NCI-H226 (cell line): Measurements from ENCODE around the gene COL15A1.
"Not testable (repeated sequence)": the region's sequence is repeated elsewhere in the genome, so short reads cannot be mapped to it uniquely, and the experiment has no call there.

Source experiments
- DNase-seq: peaks from one replicate; pipeline ENCODE4 v3.0.0-alpha.2; 2015

COL15A1 gene

DNA sequence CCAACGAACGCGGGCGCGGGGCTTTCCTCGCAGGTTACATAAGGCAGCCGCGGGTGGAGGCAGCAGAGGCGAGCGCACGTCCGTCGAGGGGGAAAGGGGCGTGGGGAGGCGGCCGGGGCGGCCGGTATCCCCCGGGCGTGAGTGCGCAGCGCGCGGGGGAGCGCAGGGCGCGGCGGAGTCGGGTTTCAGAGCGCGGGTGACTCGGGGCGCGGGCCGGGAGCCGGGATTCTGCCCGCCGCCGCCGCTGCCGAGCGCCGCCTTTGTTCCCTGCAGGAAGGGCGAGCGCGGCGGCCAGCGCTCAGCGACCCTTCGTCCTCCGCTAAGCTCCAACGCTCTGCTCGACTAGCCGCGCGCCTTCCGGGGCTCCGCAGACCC is at the start of gene COL15A1:
Gene COL15A1 (plus strand): TSS at position 226 of the 375 bp plus-strand sequence. CDS start 155 bp downstream, outside the sequence.
- no peak for DNase-seq

DNA sequence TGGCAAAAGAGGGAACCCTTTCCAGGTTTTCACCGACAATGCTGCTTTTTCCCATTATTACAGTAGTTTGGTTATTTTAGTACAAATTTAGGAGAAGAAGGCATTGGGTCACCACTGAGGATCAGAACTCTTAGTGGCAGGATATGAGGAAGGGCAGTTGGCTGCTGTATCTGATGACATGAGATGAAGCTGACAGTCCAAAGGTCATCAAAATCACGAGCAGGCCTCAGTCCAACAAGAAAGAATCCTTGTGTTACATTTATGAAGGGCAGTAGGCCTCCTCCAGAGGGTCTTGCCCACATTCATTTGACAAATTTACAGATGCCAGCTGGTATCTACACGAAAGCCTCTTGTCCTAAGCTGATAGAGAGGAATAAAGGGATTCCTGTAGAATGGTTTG is 49.5 kb upstream of the COL15A1 start:
- DNase-seq, result no peak

DNA sequence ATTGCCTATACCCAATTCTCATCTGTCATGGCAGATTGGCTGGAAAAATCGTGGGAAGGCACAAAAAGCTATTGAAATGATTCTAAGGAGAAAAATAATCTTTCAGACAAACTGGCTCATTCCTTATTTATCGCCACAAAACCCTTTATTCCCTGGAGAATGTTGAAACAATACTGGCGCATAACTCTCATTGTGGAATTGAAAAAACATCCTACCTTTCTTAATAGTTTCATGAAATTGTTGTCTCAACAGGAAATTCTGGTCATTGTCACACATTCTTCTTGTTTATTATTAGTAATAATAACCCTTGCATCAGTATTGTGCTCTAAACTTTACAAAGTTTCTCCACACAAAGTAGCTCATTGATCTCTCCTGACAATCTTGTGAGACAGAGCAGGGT is 48.9 kb upstream of the COL15A1 start:
- no peak for DNase-seq

DNA sequence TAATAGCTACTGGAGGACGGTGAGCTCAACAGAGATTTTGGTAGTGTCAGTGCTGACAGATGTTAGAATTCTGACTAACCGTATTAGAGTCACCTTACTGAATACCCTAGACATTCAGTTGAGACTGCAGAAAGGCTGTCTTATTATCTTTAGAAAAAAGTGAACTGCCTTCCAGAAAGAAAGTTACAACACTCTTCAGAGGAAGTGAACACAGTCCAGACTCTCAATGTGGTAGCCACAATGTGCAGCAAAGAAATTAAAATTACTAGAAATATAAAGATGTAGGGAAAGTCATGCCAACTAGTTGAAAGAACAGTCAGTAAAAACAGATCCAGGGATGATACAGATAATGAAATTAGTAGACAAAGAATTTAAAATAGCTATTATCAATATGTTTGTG is 47.1 kb upstream of the COL15A1 start:
- no peak for DNase-seq

DNA sequence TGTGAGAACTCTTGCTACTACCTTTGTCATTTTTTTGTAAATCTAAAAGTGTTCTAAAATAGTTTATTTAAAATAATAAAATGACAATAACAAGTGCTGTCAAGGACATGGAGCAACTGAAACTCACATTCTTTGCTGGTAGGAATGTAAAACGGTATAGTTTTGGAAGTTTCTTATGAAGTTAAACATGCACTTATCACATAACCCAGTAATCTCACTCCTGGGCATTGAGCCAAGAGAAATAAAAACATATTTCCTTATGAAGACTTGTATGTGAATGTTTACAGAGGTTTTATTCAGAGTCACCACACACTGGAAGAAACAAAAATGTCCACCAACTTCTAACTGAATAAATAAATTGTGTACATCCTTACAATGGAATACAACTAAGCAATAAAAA is 46.0 kb upstream of the COL15A1 start:
- peak; percentile 48 for DNase-seq

DNA sequence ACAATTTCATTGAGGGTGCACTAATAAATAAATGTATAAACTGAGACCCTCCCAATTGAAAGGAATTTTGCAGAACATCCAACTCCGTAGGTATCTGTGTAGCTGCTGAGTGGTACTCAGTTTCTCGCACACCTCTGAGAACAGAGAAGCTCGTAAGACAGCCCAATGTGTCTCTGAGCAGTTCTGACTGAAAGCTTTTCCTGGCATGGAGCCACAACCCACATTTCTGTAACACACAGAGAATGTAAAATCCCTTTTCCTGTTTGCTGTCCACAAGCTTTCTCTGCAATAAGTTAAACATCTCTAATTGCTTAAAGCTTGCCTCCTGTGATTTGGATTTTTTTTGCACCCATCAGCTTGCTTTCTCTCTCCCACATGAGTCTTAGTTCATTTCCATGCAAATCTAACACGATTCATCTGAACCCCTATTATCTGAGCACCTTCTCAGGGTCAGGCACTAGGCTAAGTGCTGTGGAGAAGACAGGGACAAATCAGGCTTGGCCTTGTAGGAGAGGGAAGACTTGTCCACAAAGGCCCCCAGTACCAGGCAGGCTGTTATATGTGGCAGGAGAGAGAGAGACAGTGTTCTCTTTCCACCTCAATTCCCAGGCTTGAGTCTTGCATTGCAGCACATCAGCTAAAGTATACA is 44.2 kb upstream of the COL15A1 start:
- DNase-seq, result peak; percentile 56

DNA sequence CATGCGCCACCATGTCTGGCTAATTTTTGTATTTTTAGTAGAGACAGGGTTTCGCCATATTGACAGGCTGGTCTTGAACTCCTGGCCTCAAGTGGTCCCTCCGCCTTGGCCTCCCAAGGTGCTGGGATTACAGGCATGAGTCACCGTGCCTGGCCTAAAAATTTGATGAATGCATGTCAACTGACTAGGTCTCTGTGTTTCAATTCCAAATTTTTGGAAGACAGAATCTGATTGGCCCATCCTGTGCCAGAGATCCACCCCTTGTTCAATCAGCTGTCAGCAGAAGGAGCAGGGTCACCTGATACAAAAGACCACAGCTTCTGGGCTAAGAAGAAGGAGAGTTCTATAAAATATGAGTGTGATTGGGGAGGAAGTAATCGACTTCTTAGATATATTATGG is 43.5 kb upstream of the COL15A1 start:
- no peak for DNase-seq

DNA sequence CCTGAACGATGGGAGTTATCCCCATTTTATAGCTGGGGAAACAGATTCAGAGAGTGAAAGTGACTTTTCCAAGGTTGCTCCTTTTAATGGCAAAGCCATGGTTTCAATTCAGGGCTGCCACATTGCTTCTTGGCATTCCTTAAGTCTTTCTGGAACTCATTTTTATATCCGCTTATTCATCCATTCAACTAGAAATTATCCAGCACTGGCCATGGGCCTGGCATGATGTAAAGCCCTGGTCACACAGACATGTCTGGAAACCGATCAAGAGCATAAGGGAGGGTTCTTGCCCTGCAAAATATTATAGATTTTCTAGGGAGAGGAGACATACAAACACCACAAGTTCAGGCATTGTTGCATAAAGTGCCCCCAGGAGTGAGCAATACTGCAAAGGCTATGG is 43.0 kb upstream of the COL15A1 start:
- DNase-seq, result no peak

DNA sequence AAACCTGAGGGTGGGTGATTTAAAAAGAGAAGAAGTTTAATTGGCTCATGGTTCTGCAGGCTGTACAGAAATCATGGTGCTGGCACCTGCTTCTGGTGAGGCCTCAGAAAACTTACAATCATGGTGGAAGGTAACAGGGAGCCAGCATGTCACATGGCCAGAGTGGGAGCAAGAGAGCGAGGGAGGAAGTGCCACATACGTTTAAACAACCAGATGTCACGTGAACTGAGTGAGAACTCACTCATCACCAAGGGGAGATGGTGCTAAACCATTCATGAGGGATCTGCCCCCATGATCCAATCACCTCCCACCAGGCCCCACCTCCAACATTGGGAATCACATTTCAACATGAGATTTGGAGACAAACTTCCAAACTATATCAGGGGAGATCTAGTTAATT is 41.9 kb upstream of the COL15A1 start:
- DNase-seq, result not testable (repeated sequence)

DNA sequence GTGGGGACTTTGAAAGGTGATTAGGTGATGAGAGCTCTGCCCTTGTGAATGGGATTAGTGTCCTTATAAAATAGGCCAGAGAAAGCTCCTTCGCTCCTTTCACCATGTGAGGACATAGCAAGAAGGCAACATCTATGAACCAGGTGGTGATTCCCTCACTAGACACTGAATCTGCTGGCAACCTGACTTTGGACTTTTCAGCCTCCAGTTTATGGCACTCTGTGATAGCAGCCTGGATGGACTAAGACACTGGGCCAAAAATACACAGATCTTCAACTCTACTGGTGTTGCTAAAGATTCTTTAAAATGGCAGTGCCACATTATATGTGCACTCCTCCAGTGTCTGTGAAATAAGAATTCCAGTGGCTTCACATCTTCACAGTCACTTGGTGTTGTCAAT is 41.2 kb upstream of the COL15A1 start:
- no peak for DNase-seq

DNA sequence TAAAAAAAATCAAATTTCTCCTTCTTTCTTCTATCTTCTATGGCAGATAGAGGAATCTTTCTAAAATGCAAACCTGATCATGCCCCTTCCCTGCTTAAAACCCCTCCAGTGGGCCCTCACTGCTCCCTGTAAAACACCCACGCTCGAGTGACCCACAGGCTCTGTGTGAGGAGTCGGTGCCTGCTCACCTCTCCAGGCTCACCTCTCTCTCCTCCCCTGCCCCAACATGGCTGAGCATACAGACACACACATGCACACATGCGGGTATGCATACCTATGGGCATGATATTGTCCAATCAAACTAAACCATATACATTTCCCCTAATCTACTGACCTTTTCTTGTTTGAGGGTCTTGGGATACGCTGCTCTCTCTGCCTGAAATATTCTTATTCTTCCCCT is 40.8 kb upstream of the COL15A1 start:
- DNase-seq, result no peak

DNA sequence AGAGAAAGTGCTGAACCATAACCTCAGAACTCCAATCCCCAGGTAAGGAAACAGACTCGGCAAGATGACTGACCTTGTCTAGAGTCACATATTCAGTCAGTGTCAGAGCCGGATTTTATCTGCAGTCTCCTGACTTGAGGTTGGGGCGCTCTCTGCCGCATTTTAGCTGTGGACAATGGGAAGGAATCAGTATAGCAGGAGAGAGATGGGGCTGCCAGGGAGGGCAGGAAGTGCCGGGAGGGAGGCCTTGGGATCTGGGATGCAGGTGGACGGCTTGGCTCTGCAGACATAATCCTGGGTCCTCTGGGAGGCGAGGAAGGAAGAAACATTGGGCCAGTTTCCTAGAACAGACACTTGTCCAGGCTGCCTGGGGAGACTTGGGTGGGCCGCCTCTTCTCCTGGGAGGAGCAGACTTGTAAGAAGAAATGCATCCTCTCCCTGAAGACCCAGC is 39.7 kb upstream of the COL15A1 start:
- no peak for DNase-seq

DNA sequence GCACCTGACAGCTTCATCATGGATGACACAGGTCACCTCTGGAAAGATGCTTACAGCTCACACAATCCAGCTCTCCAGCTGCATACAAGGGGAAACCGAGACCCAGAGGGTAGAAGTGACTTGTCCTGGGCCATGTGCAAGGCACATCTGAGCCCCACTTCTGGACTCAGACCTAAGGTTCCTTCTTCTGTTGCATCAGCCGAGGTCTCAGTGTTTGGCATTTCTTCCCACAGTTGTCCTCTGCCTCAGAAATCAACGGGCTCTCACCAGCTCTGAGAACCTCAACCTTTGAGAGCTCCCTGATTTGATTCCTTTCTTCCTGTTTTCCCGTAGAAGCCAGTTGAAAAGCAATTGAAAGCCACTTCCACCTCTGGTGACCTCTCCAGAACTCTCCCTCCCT is 38.7 kb upstream of the COL15A1 start:
- no peak for DNase-seq

DNA sequence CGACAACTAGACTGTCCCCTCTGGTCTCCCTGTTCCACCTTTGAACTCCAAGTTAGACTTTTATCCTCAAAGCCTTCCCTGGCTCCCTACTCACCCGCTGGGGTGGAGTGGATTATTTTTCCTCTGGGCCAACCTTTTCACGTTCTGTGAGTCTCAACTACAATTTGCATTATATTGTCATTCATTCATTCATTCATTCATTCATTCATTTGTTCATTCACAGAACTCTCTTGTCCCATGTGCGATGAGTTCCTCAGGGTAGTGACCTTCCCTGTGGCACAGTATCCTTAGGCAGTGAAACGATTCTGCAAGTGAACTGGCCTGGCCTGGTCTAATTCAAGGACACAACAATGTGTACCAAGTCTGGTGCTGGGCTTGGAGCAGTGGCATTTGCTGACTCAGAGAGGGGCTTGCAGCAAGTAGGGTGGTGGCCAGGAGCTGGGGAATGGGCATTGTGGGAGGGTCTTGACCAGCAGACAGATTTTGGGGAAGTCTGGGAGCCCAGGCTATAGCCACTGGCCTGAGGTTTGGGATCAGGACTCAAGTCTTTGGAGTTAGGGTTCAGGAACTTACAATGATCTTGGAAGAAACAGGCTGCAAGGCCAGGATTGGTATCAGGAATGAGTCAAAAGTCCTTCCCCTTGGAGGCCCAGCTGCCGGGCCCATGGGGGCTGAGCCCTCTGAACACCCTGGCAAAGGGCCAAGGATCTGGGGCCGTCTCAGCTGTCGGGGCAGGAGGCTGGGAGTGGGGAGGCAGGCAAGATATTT is 37.2 kb upstream of the COL15A1 start:
- no peak for DNase-seq

DNA sequence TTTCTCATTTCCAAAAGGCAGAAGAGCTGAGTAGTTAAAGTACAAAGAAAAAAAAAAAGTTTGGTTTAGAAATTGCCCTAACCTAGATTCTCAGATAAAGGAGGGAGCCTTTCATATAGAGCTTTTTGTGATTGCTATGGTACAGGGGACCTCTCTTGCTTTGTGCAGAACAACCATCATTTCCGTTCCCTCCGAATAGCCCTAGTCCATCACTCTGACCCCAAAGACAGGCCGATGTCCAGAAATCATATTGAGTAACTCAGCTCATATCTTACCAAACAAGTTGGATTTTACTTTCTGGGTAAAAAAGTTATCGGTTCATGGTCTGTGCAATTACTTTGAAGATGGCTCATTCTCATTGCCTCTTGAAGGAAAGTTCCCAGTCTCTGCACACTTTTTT is 36.7 kb upstream of the COL15A1 start:
- DNase-seq, result no peak

DNA sequence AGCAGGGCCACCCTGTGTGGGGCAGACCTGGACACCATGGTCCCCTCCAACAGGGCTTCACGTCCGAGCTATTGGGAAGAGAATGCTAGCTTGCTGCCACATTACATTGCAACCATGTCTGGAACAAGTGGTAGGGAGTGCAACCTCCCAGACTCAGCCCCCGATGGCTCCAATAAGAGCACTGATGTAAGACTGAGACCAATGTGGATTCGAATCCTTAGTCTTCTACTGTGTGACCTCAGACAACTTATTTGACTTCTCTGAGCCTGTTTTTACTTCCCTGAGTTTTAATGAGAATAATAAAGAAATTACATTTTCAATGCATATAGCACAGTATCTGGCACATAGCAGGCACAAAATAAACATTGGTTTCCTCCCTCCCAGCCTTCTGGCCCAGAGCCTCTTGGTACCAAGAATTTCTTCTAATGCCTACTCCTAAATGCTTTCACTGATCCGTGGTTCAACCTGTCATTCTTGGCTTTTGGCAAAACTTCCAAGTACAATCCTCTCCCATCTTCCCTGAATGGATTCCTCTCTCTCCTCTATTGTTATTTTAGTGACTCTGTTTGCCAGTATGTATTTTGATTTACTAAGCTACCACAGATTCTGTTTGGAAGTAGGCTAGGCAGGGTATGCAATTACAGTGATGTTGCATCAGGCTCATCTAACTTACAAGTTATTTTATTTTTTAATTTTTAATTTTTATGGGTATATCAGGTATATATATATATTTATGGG is 34.6 kb upstream of the COL15A1 start:
- DNase-seq, result peak; percentile 10

DNA sequence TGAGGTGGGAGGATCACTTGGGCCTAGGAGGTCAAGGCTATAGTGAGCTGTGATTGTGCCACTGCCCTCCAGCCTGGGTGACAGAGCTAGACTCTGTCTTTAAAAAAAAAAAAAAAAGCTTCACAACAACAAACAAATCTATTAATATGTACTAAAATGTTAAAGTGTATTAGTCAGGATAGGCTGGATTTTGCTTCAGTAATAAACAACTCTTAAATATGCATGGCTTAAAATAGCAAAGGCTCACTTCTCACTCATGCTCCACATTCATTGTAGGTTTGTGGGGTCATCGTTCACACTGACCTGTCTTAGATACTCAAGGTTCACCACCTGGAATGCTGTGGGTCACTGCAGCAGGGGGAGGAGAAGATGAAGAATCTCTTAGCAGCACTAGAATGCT is 33.8 kb upstream of the COL15A1 start:
- no peak for DNase-seq

DNA sequence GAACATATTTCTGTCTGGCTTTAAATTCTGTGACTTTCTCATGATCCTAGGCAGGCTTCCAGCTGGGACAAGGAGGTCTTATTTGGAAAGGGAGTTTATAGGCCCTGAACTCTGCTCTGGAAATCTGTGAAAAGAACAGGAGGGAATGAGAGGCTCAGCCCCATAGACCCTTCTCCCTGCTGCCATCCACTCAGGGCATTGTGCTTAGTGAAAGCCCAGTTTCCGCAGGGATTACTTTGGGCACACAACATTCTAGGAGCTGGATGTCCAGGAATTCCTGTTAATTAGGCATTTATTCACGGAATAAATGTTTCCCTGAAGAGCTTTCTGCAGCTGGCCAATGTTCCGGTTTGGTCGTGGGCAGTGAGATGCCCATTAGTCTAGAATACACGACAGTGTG is 32.7 kb upstream of the COL15A1 start:
- DNase-seq, result no peak

DNA sequence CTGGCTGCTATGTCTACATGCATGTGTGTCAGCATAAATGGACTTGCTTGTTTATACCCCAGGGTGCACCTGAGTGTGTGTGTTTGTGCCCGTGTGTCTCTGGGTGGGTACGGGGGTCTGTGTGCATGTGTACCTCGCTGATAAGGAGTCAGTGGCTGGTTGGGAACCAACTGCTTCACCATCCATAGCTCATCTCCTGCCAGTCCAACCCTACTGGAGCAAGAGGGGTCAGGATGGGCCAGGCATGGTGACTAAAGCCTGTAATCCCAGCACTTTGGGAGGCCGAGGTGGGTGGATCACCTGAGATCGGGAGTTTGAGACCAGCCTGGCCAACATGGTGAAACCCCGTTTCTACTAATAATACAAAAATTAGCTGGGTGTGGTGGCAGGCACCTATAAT is 32.0 kb upstream of the COL15A1 start:
- DNase-seq, result not testable (repeated sequence)

DNA sequence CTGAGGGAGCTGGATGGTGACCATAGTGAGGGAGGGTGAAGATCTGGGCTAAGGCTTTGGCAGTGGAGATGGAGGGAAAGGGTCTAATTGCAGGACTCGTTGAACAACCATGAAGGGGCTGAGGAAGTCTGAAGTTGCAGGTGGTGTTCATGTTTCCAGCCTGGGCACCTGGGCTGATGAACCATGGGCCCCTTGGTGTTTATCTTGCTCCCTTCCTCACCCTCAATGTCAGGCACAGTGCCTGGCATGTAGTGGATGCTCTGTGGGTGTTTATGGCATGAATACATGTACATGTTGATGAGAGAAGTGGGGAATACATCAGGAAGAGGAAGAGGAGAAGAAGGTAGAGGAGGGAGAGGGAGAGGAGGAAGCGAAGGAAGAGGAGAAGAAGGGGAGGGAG is 31.3 kb upstream of the COL15A1 start:
- DNase-seq, result no peak

DNA sequence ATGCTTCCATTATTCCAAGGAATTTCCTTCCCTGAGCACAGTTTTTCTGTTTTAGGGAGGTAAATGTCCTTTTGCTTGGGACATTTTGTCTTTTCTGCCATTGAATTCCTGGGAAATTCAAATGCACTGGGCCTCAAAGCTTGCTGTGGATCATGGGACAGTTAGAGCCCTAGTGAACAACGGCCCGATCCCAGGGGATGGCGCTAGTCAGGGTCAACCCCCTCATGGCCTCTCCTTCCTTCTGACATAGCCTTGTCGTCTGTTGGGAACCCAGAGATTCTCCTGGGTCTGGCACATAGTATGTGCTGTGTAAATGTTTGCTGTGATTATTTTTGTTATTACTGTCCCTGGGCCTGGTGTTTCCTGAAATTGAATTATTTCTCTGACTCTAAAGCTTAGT is 30.7 kb upstream of the COL15A1 start:
- no peak for DNase-seq

DNA sequence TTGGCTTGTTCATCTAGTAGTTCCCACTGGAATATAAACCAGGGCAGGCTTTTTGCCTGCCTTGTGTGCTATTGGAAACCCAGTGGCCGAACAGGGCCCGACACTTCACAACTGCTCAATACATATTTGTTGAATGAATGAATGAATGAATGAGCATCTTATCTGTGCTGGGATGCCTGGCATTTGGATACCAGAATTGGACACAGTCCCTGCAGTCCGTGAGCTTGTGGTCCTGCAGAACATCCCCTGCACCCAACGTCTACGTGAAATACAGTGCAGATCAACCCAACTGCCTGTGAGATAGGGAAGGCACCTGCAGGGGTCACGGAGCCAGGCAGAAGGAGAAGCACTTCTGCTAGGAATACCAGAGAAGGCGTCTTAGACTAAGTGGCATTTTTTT is 30.0 kb upstream of the COL15A1 start:
- DNase-seq, result no peak

DNA sequence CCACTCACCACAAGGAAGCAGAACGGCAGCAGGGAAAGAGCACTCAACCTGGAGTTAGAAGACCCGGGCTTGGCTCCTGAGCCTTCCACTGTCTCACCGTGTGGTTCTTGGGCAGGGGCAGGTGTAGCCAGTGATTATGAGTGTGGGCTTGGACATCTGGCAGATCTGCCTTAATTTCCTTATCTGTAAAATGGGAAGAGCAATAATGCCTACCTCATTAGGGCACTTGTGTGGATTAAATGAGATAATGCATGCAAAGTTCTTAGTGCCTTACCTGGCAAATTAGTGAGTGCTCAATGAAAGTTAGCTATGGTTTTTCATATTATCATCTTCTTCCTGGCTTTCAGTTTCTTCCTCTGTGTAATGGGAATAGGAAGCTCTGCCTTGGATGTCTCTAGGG is 28.1 kb upstream of the COL15A1 start:
- DNase-seq, result no peak

DNA sequence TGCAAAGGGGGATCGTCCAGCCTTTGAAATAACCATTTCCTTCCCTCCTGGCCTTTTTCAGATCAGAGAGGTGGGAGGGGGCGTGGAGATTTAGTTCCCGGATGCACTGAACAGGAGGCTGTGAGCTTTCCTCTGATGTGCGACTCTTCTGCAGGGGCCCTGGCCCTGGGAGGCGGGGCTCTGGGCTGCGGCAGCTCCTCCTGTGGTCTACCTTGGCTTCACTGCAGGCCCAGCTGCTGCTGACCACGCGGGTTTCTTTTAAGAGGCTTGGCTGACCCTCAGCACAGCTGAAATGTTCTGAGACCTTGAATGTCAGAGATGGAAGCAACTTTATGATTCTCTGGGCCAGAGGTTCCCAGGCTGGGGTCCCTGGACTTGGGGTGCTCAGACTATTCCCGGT is 27.0 kb upstream of the COL15A1 start:
- DNase-seq, result no peak
